K562 (cell line): ENCODE results near the gene NAA15. TPM values are rescaled to one million over a fixed set of nuclear protein-coding genes. Genes with fewer than 3 reads are reported as not detected.
A peak's percentile ranks its signal among the peaks of the same experiment; 100 is the strongest.

Source experiments
- ARNT ChIP-seq, 2 experiments: fragments of 450-650 bp; IDR thresholded peaks; 2 replicates each; pipeline ENCODE4 v1.6.1; 2016; ENCODE audit warnings: mild to moderate bottlenecking in 1 of 2
- CBFA2T2 ChIP-seq: fragments of 450-650 bp; conservative IDR thresholded peaks from 2 replicates; pipeline ENCODE4 v1.6.1; 2017; ENCODE audit warnings: mild to moderate bottlenecking
- CBFA2T3 ChIP-seq: fragments of 450-650 bp; IDR thresholded peaks from 2 replicates; pipeline ENCODE4 v1.6.1; 2017
- CTBP1 ChIP-seq: fragments of 450-650 bp; IDR thresholded peaks from 2 replicates; pipeline ENCODE4 v1.6.1; 2016; ENCODE audit warnings: borderline replicate concordance
- CTCF ChIP-seq, 3 experiments: IDR thresholded peaks in 2 of 3; conservative IDR thresholded peaks in 1 of 3; 2 replicates each; pipeline ENCODE4 v1.5.1; 2011 to 2012; ENCODE audit warnings: low read length in 3 of 3, mild to moderate bottlenecking in 3 of 3, control low read depth in 2 of 3, improper control_type of control experiment in 1 of 3, inconsistent platforms in 1 of 3, low read depth in 1 of 3, mixed read lengths in 1 of 3, moderate library complexity in 1 of 3; ENCODE audit not compliant: insufficient read depth in 2 of 3
- SIN3A ChIP-seq, 2 experiments: fragments of 150-350 bp in 1 of 2; IDR thresholded peaks; 2 replicates each; pipeline ENCODE4 v1.6.1; 2011 to 2016; ENCODE audit warnings: borderline replicate concordance in 2 of 2, low read depth in 2 of 2, low read length in 2 of 2, mild to moderate bottlenecking in 2 of 2, moderate library complexity in 2 of 2; ENCODE audit not compliant: control insufficient read depth in 1 of 2
- TCF7L2 ChIP-seq: fragments of 150-350 bp; IDR thresholded peaks from 2 replicates; pipeline ENCODE4 v1.6.1; 2016; ENCODE audit warnings: low read depth, mild to moderate bottlenecking, low read length, moderate library complexity
- XRCC4 ChIP-seq: IDR thresholded peaks from one replicate; pipeline ENCODE4 v1.6.1; 2011; ENCODE audit not compliant: insufficient read depth, insufficient read length; ENCODE audit errors: extremely low read depth
- ZNF124 ChIP-seq: sonication (generic); formaldehyde crosslinking; IDR thresholded peaks from 2 replicates; pipeline ENCODE4 v1.8.1; 2022; ENCODE audit warnings: missing genetic modification reagents
- ZNF445 ChIP-seq: fragments of 250-450 bp; sonication (Bioruptor Pico); IDR thresholded peaks from 2 replicates; pipeline ENCODE4 v1.4.0; 2020; ENCODE audit warnings: low read depth, mild to moderate bottlenecking, moderate library complexity
- polyA plus RNA-seq, 8 experiments: library from polyadenylated mRNA; depleted of rRNA in 4 of 8; stranded (reverse) in 5 of 8; unstranded in 3 of 8; fragments of >200 nt; fragmentation: Nextera tagmentation in 2 of 8; fragmentation: Illumina TruSeq in 1 of 8; extraction: Ambion mirVana in 2 of 8; extraction: Trizol in 1 of 8; gene quantifications; 2 replicates each; pipeline versions ENCODE4 v1.2.1 to v1.2.3, GENCODE V29; 2011 to 2014; ENCODE audit warnings: inconsistent platforms in 1 of 8, missing spikeins in 1 of 8
- total RNA-seq, 7 experiments: library from RNA; depleted of rRNA in 6 of 7; stranded (reverse); fragments of >200 nt in 6 of 7; fragmentation: Illumina TruSeq in 2 of 7; extraction: Trizol in 2 of 7; gene quantifications; 2 replicates each; pipeline versions ENCODE4 v1.2.1 to v1.2.3, GENCODE V29; 2011 to 2021; ENCODE audit warnings: low replicate concordance in 1 of 7
- TF ChIP-seq, protein P1 (sequence below), 2 experiments: IDR thresholded peaks; 2 replicates each; pipeline ENCODE4 v1.6.1; 2012; ENCODE audit warnings: improper control_type of control experiment in 2 of 2, low read depth in 2 of 2, low read length in 2 of 2, borderline replicate concordance in 1 of 2

The NAA15 gene
- total and polyA plus RNA-seq, 9 of the 15 experiments (the other 6 are each of a cell fraction or from before 2014, with no cell fraction given) = 37.8 to 117 (median 63.2) TPM

DNA sequence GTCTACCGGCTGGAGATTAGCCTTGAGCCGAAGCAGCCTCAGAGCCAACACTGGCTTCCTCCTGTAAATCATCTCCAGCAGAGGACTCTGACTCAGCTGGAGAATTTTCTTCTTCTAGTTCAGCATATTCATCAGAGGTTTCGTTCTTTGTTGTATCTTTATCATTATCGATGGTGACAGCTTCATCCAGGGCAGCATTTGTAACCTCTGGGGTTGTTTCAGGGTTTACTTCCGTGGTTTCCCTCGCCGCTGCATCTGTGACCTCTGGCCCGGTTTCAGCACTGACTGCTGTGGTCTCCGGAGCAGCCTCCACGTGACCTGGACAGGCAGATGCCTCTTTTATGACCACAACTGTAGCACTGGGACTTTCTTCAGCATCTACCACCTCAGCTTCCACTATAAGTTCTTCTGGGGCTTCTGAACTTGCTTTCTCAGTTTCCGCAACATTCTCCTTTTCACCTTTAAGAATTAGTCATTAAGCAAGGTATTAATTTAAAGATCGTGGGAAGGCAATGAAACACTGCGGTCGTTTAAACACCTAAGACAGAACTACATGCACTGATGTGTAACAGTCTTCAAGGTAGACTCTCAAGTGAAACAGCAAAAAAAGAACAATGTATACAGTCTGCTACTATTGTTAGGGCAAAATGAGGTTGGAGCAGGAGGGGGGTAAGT is 34.6 kb upstream of the NAA15 start (continued):
- 0 out of 6 replicates have a peak, but pooled peaks of 1 of the 3 experiments have one; percentile 8 for TF ChIP-seq CTCF (IDR thresholded peaks at IDR 0.05 in 2 of 3, conservative IDR thresholded peaks at IDR 0.05 in 1 of 3; ENCODE audit: insufficient read depth in 2 of 3, low read depth in 1 of 3, low read length in 3 of 3)
- peak; percentile 94 for TF ChIP-seq CTBP1
- TF ChIP-seq XRCC4 = no peak
- TF ChIP-seq TCF7L2 = no peak
- no peak for TF ChIP-seq SIN3A (IDR thresholded peaks at IDR 0.05; ENCODE audit: borderline replicate concordance in 2 of 2, control insufficient read depth in 1 of 2, low read depth in 2 of 2, low read length in 2 of 2)
- TF ChIP-seq CBFA2T3 = peak; percentile 95
- TF ChIP-seq ZNF124 = no peak
- TF ChIP-seq ARNT (IDR thresholded peaks at IDR 0.05) = peak in 1 of 2 experiments; percentile 80; a peak in 2 of 4 replicates
- TF ChIP-seq ZNF445 = no peak
- peak; percentile 91 for TF ChIP-seq CBFA2T2
- TF ChIP-seq, protein P1, sequence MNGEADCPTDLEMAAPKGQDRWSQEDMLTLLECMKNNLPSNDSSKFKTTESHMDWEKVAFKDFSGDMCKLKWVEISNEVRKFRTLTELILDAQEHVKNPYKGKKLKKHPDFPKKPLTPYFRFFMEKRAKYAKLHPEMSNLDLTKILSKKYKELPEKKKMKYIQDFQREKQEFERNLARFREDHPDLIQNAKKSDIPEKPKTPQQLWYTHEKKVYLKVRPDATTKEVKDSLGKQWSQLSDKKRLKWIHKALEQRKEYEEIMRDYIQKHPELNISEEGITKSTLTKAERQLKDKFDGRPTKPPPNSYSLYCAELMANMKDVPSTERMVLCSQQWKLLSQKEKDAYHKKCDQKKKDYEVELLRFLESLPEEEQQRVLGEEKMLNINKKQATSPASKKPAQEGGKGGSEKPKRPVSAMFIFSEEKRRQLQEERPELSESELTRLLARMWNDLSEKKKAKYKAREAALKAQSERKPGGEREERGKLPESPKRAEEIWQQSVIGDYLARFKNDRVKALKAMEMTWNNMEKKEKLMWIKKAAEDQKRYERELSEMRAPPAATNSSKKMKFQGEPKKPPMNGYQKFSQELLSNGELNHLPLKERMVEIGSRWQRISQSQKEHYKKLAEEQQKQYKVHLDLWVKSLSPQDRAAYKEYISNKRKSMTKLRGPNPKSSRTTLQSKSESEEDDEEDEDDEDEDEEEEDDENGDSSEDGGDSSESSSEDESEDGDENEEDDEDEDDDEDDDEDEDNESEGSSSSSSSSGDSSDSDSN (IDR thresholded peaks at IDR 0.05; ENCODE audit: borderline replicate concordance in 1 of 2, low read depth in 2 of 2, low read length in 2 of 2) = no peak; a peak in 1 of 4 replicates
- TF ChIP-seq, all 486 proteins: peak for 117
